RPMI8226 (cell line): ENCODE data around the gene TMEM198.
A peak's percentile ranks its signal among the peaks of the same experiment; 100 is the strongest.

Experiments used
- DNase-seq: peaks from one replicate; pipeline ENCODE4 v3.0.0-alpha.2; 2015

Gene TMEM198

GRCh38 chr2:219509780-219510511, 33.9 kb upstream of the TMEM198 start:
- peak; percentile 51 for DNase-seq

GRCh38 chr2:219510512-219511135, 33.2 kb upstream of the TMEM198 start:
- DNase-seq, result no peak

DNA sequence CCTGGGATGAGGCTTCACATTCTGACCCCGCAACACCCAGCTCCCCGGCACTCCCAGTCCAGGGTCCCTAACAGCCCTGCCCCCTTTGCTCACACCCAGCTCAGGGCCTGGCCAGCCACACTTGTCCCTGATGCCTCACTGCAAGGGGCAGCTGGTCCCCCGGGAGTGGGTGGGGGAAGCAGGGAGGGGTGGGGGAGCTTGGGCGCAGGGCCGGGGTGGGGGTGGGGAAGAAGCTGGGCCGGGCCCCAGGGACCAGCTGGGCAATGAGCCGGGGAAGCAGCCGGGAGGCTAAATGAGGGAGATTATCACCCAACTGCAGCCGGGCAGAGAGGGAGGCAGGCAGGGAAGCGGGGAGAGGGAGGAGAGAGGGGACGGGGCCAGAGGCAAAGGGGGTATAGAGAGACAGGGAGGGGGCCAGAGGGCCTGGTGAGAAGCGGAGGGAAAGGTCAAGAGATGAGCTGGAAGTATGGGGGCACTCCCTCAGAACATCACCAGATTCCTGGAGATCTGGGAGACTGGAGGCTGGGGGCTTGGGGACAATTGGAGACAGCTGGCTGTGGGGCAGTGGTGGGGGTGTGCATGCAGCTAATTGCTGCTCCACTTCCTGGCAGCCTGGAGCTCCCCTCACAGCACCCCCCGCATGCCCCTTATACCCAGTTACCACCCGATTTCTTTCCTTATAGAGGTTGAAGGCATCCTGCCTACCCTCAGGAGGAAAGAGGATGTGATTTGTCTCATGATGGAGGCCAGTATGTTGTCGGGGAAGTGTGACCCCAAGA, 32.1 kb upstream of the TMEM198 start:
- no peak for DNase-seq

GRCh38 chr2:219512524-219513216, 31.2 kb upstream of the TMEM198 start:
- no peak for DNase-seq

DNA sequence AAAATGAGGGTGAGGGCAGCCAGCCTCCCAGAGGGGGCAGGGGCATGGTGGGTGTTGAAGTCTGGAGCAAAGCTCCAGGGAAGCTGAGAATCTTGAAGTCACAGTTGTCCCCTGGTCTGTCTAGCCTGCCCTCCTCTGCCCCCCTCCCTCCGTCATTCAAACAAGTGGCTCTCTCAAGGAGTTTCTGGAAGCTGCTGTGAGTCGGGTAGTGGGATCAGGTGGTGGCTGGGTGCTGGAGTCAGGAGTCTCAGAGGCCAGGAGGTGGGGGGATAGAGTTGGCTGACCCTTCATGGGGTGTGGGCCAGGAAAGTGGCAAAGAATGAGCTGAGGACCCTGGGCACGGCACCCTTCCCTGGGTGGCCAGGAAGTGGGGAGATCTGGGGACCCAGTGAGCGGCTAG, 30.0 kb upstream of the TMEM198 start:
- DNase-seq, result no peak

DNA sequence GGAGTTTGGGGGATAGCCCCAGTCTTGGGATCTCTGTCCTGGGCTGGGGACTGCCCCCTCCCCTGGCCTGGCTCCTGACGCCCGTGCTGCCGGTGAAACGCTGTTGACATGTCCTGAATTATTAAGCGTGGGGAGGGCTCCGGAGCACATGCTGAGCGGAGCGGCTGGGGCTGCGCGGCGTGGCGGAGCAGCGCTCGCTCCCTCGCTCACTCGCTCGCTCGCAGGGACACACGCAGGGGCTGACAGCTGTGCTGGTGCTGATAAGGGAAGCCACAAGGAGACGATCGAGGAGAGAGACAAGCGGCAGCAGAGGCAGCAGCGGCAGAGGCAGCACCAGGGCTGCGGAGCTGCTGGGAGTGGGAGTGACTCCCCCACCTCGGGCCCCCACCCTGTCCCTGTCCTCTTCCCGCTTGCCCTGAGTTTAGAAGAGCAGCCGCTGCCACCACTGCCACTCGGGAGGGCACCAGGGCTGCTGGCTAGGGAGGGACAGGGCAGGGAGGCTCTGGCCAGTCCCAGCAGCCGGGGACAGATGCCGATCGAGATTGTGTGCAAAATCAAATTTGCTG, 29.5 kb upstream of the TMEM198 start, which contains the start of gene ASIC4:
ASIC4 (plus strand) TSS at position 287 of the 566 bp plus-strand sequence; CDS start at position 530, 243 bp downstream.
- no peak for DNase-seq

- DNase-seq, result no peak
Observed at GRCh38 chr2:219514836-219515235, 29.0 kb upstream of the TMEM198 start.

DNA sequence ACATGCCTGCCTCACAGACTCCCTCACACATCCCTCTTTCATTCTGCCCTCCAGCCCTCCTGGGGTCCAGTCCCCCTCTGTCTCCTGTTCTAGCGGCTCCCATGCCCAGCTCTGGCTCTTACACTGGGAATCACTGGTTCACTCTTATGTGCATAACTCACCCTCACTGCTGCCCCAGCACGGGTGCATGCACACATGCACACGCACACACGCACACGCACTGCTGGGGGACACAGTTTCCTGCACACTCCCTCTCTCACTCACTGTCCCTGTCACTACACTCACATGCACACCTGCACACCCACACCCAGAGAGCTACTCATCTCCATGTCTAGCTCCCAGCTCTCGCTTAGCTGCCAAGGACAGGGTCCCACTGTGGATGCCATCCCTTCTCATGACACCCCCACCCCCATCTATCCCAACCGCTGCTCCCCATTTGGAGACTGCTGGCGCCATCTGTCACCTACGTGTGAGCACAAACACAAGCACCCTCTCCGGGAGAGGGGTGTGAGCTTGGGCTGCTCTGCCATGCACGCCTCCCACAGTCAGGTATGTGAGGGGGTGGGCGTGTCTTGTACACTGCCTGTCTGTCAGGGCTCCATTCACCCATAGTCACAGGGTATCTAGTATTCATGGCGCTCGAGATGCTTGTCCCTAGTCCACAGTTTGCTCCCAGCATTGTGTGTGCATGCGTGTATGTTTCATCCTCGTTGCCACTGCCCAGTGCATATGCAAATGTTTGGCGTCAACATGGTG, 27.8 kb upstream of the TMEM198 start:
- DNase-seq, result no peak

DNA sequence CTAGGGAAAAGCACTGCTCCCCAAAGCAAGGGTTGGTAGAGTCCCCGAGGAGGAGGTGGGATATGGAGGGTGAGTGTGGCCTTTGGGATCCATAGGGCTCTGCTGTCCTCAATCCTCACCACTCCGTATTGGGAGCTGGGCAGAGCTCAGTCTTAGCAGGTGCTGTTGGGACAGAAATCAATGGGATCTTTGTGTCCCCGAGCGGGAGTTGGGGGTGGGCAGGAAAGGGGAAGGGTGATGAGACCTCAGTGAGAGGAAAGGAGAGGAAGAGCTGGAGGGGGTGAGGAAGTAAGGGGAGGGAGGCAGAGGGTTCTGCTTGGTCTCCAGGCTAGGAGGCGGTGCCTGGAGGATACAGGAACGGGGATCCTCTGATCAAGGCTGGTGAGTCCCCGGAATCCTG, 26.9 kb upstream of the TMEM198 start:
- DNase-seq, result no peak

DNA sequence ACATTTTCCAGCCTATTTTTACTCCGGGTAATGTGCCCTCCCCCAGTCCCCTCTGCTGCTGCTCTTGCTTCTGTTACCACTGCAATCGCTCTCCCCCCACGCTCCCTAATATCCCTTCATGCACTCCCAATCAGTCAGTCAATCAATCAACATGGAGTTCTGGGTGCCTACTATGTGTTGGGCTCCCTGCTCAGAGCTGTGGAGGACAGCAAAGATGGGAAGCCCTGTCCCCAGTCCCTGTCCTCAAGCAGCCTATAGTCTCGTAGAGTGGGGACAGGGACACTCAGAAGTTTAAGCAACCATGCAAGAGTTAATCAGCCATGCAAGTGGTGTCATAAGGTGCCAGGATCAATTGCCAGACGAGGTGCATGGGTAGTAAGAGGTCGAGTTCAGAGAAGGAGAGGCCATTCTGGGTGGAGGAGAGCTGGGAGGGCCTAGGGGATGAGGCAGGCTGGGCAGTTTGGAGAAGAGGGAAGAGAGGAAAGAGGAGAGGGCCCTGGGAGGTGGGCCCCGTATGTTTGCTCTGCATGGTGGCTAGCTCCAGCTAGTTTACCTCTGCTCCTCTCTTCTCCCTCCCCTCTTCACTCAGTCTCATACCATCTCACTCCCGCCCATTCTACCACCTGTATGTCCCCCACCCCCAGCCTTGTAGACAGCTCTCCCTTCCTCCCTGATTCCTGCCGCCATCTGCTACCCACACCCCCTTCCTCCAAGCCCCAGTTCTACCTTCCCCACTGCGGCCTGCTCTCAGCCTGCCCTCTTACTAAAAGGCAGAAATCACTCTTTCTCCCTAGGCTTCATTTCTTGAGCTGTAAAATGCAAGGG, 25.7 kb upstream of the TMEM198 start:
- DNase-seq, result no peak

DNA sequence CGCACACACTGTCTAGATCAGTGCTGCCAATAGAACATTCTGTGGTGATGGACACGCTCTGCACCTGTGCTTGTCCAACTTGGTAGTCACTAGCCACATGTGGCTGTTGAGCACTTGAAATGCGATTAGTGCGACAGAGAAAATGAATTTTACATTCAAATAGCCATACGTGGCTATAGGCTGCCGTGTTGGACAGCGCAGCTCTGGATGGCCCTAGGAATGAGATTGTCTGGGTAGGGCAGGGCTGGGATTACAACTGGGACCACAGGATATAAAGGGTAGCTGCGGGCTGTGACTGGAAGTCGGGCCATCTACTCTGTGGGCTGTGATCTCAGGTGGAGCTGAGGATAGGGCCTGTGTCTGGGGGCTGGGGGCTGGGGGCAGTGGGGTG, 24.3 kb upstream of the TMEM198 start:
- DNase-seq, result no peak

DNA sequence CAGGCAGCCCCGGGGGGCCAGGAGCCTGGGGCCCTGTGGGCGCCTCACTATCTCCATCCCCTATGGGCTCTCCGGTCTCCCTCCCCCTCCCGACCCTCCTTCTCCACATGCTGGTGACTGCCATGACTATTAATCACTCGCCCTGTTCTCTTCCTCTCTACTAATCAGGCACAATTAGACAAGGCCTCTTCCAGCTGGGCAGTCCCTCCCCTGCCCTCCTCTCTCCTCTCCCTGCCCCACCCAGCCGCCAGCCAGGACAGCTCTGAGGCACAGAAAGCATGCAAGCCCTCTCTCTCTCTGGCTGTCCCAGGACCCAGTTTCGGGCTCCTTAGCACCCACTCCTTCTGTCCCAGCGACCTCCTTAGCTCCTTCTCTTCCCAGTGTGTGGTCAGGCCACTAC, 23.7 kb upstream of the TMEM198 start:
- DNase-seq, result no peak

DNA sequence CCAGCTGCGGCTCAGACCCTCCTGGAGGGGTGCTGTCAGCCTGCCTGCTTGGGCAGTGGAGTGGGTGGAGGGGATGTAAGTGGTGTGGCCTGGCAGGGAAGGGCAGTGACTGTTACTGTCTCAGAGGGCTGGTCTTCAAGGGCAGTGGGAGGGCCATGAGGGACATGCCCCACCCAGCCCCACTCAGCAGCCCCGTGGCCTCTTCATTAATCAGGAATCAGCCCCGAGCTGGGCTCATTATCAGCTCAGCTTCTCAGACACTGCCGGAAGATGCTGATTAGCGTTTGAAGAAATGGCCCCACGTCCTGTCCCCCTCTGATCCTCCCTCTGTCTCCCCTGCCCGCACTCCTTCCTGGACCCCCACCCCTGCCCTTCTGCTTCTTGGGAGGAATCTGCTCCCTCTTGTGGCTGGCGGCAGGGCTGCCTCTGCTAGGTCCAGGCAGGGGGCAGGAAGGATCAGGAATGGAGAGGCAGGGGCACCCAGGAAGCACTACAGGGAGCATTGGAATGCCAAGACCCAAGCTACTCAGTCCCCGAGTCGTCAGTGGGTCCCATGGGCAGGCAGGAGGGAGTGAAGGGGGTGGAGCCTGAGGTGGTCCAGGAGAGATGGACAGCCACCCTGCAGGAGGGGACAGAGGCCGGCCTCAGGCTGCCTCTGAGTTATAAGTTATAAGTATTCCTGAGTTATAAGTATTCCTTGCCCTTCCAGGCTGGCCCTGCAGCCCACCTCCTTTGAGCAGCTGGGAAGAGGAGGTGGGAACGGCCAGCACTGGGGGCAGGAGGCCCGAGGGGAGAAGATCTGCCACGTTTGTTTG, 22.6 kb upstream of the TMEM198 start:
- DNase-seq, result no peak

DNA sequence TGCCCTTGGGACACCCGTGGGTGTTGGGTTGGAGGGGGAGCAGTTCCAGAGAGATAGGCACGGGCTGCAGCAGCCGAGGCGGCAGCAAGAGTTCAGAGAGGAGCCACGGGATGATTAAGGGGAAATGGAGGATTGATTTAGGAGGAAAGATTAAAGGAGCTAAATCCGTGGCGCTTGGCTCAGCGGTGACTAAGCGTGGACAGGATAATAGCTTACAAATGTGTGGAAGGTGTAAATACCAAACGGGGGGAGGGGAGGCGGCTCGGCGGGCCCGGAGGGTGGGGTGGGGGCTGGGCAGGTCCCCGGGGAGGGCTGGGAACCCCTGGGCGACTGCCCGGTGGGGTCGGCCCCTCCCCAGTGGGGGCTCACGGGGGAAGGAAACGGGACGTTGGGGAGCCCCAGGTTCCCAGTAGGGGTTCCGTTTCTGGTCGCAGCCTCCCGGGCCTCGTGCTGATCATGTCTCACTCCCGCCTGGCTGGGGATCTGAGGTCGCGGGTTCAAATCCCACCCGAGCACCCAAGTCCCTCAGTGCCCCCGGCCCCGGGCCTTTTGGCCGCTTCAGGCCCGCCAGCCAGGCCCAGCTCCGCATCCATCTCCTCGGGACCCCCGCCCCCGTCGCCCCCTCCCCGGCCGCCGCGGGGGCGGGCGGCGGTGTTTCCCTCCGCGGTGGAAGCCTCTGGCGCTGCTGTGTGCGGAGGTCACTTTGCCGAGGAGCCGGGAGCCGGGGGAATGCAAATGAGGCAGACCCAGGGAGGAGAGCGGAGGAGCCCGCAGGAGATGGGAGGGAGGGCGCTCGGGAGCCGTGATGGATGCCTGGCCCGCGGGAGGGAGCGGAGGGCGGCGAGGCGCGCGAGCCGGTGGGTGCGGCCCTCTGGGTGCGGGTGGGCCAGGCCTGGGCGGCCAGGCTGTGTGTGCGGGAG, 21.5 kb upstream of the TMEM198 start:
- DNase-seq, result no peak

DNA sequence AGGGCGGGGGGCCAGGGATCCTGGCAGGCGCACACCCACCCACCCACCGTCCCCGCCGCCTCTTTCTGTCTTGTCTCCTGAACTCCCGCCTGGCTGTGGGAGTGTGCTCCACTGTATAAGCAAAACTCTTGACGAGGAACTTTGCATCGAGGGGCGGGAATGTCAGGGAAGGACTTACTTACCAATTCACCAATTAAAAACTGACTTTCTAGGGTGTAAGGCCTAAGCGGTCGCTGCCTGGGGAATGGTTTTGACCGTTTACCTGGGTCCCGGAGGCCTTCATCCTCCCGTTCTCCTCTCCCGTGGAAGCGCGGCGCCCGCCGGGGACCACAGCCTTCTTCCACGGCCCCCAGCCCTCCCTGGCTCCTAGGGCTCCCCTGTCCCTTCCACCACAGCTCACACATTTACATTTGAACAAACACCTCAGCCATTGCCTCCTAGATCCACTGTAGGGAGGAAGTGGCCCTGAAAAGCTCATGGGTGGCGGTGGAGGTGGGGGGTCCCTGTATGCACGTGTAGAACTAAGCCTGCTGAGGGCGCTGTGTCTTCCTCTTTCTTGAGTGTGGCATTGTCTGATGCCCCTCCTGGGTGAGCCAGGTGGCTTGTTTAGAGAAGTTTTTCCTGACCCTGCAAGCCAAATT, 20.7 kb upstream of the TMEM198 start:
- DNase-seq, result no peak

DNA sequence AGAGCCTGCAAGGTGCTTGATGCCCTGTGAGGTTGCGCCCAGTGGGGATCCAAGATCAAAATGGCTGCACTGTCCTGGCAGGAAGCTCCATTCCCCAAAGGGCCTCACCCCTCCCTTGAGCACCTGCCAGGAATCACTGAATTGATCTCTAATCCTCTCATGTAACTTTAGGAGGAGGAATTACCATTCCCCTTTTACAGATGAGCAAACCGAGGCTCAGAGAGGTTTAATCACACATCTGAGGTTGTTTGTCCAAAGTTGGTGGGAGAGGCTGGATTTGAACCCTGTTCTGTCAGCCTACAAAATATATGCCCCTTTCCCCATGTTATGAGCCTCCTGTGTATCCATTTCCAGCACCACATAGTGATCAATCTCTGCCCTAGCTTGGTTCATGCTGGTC, 19.0 kb upstream of the TMEM198 start:
- no peak for DNase-seq

GRCh38 chr2:219525533-219526232, 18.1 kb upstream of the TMEM198 start:
- no peak for DNase-seq
